Tibial nerve (tissue), 3 donors: ENCODE measurements around the gene CNPY1.

Experiments
- POLR2A ChIP-seq, 2 donors: fragments of 450-650 bp; IDR thresholded peaks; one replicate each; pipeline ENCODE4 v1.6.1; 2017; ENCODE audit warnings: antibody characterized with exemption in 2 of 2, mild to moderate bottlenecking in 2 of 2, moderate library complexity in 2 of 2
- TF ChIP-seq, protein P1 (sequence below), 5 experiments: fragments of 200-600 bp in 3 of 5; fragments of 450-650 bp in 2 of 5; sonication (generic) in 3 of 5; IDR thresholded peaks; one replicate each; pipeline ENCODE4 v1.5.1; 2016 to 2019; ENCODE audit warnings: antibody characterized with exemption in 5 of 5, mild to moderate bottlenecking in 3 of 5, moderate library complexity in 2 of 5

- TF ChIP-seq, protein P1, sequence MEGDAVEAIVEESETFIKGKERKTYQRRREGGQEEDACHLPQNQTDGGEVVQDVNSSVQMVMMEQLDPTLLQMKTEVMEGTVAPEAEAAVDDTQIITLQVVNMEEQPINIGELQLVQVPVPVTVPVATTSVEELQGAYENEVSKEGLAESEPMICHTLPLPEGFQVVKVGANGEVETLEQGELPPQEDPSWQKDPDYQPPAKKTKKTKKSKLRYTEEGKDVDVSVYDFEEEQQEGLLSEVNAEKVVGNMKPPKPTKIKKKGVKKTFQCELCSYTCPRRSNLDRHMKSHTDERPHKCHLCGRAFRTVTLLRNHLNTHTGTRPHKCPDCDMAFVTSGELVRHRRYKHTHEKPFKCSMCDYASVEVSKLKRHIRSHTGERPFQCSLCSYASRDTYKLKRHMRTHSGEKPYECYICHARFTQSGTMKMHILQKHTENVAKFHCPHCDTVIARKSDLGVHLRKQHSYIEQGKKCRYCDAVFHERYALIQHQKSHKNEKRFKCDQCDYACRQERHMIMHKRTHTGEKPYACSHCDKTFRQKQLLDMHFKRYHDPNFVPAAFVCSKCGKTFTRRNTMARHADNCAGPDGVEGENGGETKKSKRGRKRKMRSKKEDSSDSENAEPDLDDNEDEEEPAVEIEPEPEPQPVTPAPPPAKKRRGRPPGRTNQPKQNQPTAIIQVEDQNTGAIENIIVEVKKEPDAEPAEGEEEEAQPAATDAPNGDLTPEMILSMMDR (IDR thresholded peaks at IDR 0.05), result no peak
- no peak for TF ChIP-seq POLR2A (IDR thresholded peaks at IDR 0.05)
Observed at GRCh38 chr7:155540553-155540952, 5.8 kb downstream of the CNPY1 start.
